Middle frontal gyrus (tissue), 1 donor: ENCODE measurements around the gene CTSZ.
A peak's percentile ranks its signal among the peaks of the same experiment; 100 is the strongest.

ENCODE experiments used
- DNase-seq: peaks from one replicate; pipeline ENCODE4 v3.0.0-alpha.2; 2015; ENCODE audit warnings: low spot score; ENCODE audit errors: extremely low spot score

The CTSZ gene

DNA sequence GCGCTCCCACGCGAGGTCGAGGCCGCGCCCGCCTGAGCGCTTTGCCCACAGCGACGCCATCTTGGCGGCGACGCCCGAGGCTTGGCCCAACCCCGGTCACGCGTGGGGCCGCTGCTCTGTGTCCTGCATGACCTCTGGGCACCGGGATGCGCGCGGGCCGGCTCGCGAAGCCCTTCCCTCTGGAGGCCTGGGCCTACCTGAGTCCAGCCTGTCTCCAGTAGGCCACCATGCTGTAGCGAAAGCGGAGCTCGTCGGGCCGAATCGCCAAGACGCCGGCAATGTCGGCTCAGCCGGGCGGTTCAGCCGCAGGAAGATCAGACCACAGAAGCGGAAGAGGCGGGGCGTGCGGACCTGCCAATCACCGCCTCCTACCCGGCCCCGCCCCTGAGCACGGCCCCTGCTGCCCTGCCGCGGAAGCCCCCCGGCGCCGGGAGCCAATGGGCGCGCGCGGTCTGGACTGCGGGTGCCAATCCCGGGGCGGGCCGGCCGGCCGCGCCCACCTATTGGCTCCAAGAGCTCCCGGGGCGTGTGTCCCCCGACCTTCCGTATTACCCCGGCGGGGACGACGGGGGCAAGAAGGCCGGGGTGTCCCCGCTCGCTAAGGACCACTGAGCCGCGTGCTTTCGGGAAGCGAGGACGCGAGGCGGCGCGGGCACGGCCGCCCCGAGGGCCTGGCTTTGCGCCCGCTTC lies 25.1 kb upstream of the CTSZ start, which contains the start of gene ATP5F1E:
Gene ATP5F1E (minus strand): TSS at position 313 of the 690 bp plus-strand sequence. CDS start 84 bp downstream, at position 229.
- DNase-seq = peak; percentile 89

DNA sequence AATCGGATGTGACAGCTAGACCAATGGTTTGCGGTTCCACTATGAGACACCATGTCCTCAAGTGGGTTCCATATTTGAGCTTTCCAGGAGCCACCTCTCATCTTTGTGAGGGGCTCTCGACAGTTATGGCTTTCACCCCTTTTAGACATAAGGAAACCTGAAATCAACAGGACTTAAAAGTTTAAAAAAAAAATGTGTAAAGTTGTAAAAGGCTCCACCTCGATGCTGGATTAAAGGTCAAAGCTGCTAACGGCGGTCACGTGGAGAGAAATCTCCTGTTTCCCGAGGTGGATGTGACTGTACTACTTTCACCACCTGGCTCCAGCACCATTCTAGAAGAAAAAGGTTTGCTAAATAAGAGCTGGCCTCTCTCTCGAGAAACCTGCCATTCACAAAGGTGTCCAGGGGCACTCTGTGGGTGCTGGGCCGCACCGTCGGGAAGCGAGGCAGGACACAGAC lies 24.5 kb upstream of the CTSZ start:
- no peak for DNase-seq

DNA sequence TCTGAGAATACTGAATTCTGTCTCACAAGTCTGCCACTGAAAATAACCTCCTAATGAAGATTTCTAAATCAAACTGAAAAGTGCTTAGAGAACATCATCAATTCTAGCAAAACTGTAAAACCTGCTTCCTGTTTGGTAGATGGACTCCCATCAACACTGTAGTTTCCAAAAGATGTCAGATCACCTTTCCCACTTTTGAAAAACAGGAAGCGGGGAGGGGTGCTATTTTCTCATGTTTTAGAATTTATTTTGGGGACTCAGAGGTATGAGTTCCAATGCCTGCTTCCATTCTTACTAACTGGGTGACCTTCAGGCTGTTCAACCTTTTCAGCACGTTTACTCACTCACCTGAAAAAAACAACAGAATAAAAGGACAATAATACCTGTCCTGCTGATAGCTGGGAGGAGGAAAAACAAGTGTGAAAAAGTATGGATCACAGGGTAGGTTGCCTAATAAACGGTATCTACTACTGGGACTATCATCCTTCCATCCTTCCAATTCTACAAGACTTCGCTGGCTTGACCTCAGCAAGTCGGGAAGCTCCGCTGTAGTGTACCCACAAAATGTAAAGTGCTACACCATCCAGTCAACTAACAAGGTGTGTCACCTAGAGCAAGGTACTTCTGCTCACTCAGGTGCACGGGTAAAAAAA lies 24.0 kb upstream of the CTSZ start:
- no peak for DNase-seq

DNA sequence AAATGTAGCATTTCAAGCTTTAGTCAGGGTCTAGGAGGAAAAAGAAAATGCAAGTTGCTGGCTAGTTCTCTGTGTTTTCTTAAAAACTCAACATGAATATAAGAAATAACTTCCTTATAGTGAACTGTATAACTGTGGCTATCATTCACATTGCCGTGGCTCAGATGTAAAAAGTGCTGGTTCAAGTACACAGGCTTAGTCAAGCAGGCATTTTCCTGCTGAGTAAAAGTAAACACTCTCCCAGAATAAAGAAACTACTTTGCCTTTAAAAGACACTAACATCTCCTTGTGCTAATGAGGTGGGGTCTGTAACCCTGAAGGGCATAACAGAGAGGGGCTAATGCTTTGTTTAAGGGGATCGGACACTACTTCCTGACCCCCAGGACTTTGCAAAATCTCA lies 21.8 kb upstream of the CTSZ start:
- no peak for DNase-seq

DNA sequence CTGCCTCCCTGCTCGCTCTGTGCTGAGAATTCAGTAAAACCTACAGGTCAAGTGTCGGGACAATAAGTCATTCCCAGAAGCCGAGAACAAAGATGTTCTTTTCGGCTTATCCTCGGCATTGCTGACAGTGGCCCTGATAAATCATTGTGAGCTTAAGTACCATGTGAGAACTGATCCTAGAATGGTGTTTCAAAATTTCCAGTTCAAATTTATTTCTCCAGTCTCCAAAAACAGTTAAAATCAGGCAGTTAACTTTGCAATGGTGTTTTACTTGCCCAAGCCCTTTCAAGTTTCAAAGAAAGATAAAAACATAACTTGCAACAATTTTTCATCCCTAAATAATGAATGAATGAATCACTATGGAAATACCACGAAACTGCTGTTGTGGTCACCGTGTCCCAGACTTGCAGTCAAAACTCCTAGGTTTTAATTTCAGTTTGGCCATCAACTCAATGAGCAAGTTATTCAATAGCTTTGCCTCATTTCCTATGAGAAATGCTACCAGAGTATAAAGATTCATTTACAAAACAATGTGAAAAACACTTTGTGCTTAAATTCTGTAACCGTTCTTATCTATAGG lies 20.8 kb upstream of the CTSZ start:
- DNase-seq = no peak

DNA sequence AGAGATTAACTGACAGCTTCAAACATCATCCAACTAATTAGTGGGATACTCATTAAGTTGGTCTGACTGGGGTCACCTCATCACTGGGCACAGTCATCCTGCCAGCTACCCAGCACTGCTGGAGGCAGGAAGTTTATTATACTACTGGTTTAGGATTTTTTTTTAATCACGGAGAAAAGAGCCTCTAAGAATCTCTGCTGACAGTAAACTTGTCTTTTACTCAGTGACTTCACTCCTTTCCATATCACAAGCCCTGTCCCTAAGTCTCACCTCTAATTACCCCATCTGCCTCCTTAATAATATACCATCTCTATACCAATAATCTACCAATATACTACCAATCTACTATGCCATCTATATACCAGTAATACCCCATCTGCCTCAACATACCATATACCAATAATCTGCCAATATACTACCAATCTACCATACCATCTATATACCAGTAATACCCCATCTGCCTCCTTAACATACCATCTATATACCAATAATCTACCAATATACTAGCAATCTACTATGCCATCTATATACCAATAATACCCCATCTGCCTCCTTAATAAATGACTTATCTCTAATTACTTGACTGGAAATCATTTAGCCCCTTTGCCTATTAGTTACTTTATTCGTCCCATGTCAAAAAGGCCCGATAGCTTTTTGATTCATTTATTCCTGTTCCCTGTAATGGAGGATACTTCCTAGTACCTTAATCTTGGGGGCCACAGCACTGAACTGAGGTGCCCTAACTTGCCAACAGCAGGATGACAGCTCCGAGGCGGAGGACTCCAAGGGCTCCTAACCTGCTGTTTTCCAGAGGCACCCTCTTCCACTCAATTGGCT lies 20.1 kb upstream of the CTSZ start:
- DNase-seq = no peak

DNA sequence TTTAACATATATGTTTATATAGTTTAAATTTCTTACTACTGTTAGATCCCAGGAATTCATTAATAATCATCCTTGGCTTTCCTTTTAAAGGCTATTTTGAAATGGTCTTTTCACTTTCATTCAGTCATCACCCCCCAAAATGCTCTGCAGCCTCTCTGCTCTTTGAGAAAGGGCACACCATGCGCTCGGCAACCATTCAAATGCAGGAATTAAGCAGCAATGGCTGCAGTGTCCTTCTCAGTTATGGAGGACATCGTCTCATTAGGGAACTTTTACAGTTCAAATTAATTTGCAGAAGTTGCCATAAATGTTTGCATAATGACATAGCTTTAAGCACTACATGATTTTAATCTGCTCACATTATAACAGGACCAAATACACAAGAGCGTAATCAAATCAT lies 18.5 kb upstream of the CTSZ start:
- no peak for DNase-seq

DNA sequence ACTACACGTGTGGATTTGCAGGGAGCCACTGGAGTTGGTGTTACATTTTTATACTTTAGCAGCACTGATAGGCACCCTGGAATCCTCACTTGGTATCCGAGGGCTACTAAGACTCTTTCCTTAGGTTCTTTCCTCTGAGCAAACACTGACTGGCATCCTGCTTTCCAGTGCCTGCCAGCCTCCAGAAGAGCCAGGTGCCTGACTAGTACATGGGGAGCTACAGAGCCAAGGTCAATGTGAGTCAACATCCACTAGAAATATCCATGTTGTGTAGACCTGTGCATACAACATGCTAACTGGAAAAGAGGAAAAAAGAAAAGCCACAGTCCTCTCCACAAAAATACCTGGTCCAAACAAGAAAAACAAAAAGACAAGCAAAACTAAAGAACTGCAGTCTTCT lies 18.0 kb upstream of the CTSZ start:
- DNase-seq = no peak

DNA sequence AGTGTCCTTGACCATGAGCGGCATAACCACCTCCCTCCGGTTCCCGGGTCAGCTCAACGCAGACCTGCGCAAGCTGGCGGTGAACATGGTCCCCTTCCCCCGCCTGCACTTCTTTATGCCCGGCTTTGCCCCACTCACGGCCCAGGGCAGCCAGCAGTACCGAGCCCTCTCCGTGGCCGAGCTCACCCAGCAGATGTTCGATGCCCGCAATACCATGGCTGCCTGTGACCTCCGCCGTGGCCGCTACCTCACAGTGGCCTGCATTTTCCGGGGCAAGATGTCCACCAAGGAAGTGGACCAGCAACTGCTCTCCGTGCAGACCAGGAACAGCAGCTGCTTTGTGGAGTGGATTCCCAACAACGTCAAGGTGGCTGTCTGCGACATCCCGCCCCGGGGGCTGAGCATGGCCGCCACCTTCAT lies 17.1 kb upstream of the CTSZ start:
- DNase-seq = no peak

DNA sequence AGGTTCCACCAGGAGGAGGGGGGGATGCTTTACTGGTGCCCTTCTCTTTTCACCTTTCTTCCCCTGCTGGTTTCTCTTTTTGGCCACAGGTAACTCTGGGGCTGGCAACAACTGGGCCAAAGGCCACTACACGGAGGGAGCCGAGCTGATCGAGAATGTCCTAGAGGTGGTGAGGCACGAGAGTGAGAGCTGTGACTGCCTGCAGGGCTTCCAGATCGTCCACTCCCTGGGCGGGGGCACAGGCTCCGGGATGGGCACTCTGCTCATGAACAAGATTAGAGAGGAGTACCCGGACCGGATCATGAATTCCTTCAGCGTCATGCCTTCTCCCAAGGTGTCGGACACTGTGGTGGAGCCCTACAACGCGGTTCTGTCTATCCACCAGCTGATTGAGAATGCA lies 16.6 kb upstream of the CTSZ start:
- DNase-seq = no peak

DNA sequence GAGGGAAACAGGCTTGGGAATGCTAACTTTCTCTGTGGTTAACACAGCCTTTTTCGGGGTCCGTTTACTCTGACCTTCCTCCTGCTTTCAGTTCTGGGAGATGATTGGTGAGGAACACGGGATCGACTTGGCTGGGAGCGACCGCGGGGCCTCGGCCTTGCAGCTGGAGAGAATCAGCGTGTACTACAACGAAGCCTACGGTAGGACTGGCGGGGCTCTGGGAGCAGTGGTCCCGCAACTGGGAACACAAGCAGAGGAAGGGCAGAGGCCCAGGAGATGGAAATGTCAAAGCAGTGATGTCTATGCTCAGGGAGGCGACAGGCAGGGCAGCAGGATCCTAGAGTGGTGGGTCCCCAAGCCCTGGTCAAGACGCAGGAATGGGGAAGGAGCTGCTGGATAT lies 15.7 kb upstream of the CTSZ start:
- DNase-seq = no peak

DNA sequence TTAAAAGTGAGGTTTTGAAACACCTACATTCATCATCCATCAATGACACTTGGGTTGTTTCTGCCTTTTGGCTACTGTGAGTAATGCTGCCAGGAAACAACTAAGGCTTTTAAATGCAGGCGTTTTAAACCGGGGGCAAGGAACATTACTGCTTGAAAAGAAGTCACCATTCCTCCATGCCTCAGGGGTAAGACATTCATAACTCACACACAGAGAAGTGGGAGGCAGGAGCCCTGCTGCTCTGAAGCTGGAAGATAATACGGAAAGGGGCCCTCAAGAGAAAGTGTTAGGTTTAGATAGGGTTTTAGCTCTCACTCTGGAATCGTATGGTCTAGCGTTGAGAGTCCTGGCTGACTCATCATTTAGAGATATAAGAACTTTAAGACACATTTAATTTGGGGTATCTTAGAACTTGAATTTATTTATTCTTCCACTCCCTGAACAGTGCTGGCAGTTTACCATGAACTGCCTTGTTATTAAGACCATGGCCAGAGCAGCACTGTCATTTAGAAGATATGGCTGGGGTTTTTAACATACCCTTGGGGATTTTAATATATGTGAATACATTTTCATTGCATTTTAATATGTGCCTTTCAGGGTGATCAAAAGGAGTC lies 14.0 kb upstream of the CTSZ start:
- DNase-seq = no peak

DNA sequence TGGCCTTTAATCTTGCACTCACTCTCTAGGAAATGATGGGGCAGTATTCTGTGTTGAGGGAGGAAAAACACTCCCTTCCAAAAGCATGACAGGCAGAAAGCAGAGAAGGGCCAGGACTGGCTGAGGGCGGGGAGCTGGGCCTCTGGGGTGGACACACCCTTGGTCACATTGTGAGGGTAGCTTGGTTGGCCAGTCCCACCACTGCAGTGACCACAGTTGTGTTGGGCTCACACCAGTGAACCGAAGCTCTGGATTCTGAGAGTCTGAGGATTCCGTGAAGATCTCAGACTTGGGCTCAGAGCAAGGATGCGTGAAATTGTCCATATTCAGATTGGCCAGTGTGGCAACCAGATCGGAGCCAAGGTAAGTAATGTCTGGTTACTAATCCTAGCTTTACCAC lies 12.2 kb upstream of the CTSZ start, which contains the start of gene TUBB1:
Gene TUBB1 (plus strand): TSS at position 213 of the 400 bp plus-strand sequence. CDS start 94 bp downstream, at position 307.
- DNase-seq = no peak

DNA sequence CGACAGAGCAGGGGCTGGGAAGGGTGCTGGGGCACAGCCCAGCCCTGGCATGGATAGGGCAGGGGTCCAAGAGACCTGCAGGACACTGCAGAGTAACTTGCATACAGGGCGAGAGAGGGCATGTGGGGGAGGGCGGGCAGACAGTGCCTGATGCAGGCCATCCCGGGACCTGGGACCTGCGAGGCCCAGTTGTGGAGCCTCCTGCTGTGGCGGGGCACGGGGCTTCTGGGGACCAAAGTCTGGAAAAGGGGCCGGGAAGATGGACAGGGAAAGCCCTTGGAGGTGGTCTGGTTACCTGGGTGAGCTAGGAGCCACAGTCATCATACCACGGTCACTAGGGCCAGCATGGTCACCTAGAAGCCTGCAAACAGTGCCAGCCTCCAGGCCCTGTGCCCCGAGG lies 11.8 kb upstream of the CTSZ start:
- no peak for DNase-seq

DNA sequence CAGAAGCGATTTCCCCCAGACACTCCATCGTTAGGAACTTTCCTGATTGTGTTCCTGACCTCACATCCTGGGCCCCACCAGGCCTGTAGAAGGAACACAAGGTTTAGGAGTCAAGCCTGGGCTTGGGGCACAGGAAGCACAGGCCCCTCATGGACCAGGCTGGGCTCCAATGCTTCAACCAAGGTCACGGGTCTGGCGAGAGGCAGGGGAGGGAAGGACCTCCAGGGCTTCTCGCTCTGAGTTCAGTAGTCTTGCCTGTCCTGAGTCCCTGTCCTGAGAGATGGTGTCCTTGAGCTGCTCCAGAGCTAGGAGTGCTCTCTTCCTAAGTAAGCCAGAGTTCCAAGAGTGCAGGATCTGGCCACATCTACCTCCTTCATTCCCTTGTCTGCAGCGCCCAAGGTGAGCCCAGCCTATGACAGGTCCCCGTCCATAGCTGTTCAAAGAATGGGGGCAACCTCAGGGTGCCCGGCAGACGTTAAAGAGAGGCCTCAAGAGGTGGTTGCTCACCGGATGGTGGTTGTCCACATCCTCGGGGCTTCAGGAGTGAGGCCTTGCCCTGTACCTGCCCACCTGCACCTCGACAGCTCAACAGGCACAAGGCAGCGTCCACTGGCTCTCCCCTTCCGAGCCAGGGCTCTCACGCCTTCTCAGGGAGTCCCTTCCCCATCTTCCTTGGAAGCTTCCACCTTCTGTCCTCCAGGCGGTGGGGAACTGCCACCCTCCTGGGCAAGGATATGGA lies 10.6 kb upstream of the CTSZ start:
- DNase-seq = no peak

DNA sequence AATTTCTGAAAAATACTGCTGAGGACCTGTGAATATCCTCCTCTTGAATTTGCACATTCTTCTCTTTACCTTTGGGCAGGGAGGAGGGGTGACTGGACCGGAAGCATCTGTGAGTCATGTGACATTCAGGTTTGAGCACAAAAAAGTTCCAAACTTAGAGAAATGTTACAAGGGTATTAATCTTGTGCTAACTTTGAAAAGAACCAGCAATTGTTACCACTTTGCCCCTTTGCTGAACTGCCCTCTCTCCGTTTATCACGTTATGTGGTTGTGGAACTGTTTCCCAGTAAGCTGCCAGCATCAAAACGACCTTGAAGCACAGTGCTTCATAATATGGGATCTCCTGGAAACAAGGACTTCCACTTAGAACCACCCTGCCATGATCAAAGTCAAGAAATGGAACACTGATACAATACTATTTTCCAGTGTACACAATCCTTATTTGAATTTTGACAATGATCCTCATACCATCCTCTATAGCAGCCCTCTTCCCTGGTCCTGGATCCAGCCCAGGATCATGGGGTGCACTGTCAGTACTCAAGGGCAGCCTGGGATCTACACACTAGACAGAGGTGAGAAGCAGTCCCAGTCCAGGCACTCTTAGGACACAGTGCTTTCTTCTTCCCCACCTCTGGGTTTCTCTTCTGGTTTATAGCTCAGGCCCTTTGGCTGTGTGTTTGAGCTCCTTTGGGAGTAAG lies 9.9 kb upstream of the CTSZ start:
- DNase-seq = no peak

DNA sequence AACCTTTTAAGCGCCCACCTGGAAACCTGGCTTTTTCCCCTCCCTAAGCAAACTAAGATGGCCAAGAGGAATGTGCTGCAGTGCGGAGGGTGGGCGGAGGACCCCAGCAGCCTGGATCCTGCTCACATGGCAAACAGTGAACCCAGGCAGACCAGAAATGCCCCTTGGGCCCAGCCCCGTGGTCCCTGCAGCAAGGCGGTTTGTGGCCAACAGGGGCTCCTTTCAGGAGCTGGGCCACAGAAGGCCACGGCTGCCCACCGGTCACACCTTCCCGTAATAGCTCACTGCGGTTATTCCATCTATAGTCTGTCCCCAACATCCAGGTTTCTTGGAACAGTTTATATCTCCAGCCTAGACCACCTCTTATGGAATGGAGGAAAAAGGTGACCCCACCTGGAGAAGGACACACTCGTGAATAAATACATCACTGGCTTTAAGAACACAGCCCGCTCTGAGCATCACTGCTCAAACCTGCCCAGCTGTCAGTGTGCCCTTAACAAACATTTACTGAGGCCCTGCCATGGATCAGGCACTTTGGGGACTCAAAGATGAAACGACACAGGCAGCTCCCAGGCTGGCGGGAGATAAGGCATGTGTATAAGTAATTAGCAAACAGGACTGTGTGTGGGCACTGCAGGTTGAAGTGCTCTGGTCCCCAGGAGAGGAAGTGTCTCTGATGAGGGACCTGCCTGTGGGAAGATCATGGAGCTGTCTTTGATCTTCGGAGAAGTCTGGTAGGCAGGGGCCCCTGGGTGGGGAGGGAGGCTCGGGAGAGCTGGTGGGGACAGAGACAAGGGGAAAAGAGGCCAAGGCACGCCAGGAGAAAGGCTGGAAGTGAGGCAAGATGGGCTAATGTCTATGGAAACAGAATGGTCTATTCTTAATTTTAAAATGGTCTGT lies 9.0 kb upstream of the CTSZ start:
- DNase-seq = no peak

DNA sequence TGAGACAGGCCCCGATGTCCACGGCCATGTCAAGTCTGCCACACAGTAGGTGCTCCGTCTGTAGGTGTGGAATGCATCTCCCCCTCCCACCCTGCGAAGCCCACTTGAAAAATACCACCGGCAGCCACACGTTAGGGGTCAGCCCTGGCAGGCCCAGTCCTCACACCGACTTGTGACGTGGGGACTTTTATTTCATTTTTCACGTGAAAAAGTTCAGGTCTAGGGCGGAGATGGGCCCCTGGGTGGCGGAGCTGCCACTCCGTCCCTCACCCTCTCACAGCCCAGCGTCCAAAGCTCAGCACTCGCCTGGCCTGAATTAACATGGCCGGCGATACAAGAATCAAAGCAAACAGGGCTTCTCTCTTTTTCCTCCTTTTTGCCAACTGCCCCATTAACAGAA lies 8.4 kb upstream of the CTSZ start:
- no peak for DNase-seq
